CD4-positive, alpha-beta memory T cell (primary cell): Measurements from ENCODE around the gene TMEM231. TPM values are rescaled to one million over a fixed set of nuclear protein-coding genes. Genes with fewer than 3 reads are reported as not detected.
"Not testable (repeated sequence)": the region's sequence is repeated elsewhere in the genome, so short reads cannot be mapped to it uniquely, and the experiment has no call there.

ENCODE experiments used
- CTCF ChIA-PET: fragments of 350-600 bp; sonication (Branson Sonifier 250); formaldehyde crosslinking; loops from one replicate; lab custom pipeline; 2021; ENCODE audit warnings: inconsistent platforms; ENCODE audit not compliant: partially characterized antibody; lab: Charles Lee
- POLR2A ChIA-PET: fragments of 350-600 bp; sonication (Branson Sonifier 250); formaldehyde crosslinking; loops from one replicate; lab custom pipeline; 2021; ENCODE audit not compliant: partially characterized antibody; lab: Charles Lee
- DNase-seq, 5 donors: peaks; one replicate each; pipeline versions ENCODE4 v3.0.0 to v3.0.0-alpha.2; 2020 to 2022; ENCODE audit warnings: mixed read lengths in 1 of 5
- H3K27ac ChIP-seq: one replicate; pipeline ENCODE4 v1.7.0; 2013; ENCODE audit warnings: low read depth, low read length
- H3K27me3 ChIP-seq: 2 replicates; pipeline ENCODE4 v1.7.0; 2013; ENCODE audit warnings: mild to moderate bottlenecking, low read length, moderate library complexity; ENCODE audit not compliant: insufficient read depth
- H3K36me3 ChIP-seq: 2 replicates; pipeline ENCODE4 v1.7.0; 2013; ENCODE audit warnings: mild to moderate bottlenecking, low read length, moderate library complexity; ENCODE audit not compliant: insufficient read depth
- H3K4me1 ChIP-seq: 2 replicates; pipeline ENCODE4 v1.7.0; 2013; ENCODE audit warnings: mild to moderate bottlenecking, low read length, moderate library complexity; ENCODE audit not compliant: insufficient read depth
- H3K4me3 ChIP-seq, 2 donors: one replicate each; pipeline ENCODE4 v1.7.0; 2013; ENCODE audit warnings: low read length in 2 of 2, mild to moderate bottlenecking in 1 of 2
- H3K9me3 ChIP-seq, 2 donors: one replicate each; pipeline ENCODE4 v1.7.0; 2013; ENCODE audit warnings: low read length in 2 of 2, control low read depth in 1 of 2; ENCODE audit not compliant: control insufficient read depth in 1 of 2
- H3K27ac Mint-ChIP-seq, 7 donors: one replicate each; pipeline ENCODE4 v1.8.0; 2020 to 2021; ENCODE audit warnings: mixed read lengths in 7 of 7, mild to moderate bottlenecking in 6 of 7, inconsistent platforms in 3 of 7, moderate library complexity in 3 of 7
- H3K27me3 Mint-ChIP-seq, 2 donors: one replicate each; pipeline ENCODE4 v1.8.0; 2020 to 2021; ENCODE audit warnings: mixed read lengths in 2 of 2
- H3K36me3 Mint-ChIP-seq, 2 donors: one replicate each; pipeline ENCODE4 v1.8.0; 2020 to 2021; ENCODE audit warnings: mixed read lengths in 2 of 2, inconsistent platforms in 1 of 2, mild to moderate bottlenecking in 1 of 2
- H3K4me1 Mint-ChIP-seq, 4 donors: one replicate each; pipeline ENCODE4 v1.8.0; 2020 to 2021; ENCODE audit warnings: mixed read lengths in 4 of 4, mild to moderate bottlenecking in 1 of 4
- H3K4me3 Mint-ChIP-seq, 8 donors: one replicate each; pipeline ENCODE4 v1.8.0; 2020 to 2021; ENCODE audit warnings: mixed read lengths in 8 of 8, mild to moderate bottlenecking in 7 of 8, moderate library complexity in 6 of 8, inconsistent platforms in 3 of 8
- H3K9me3 Mint-ChIP-seq, 8 donors: one replicate each; pipeline ENCODE4 v1.8.0; 2020 to 2021; ENCODE audit warnings: mixed read lengths in 8 of 8, mild to moderate bottlenecking in 5 of 8, inconsistent platforms in 3 of 8, moderate library complexity in 1 of 8
- intact Hi-C: fragments of 100-400 bp; cut with micrococcal nuclease; formaldehyde crosslinking; loops from one replicate; pipeline ENCODE4 v1.15.1; 2023
- polyA plus RNA-seq, 2 donors: library from polyadenylated mRNA; unstranded; fragments of 300-500 nt; fragmentation: Illumina TruSeq; gene quantifications; one replicate each; pipeline ENCODE4 v1.2.3, GENCODE V29; 2021
- total RNA-seq, 2 experiments: library from RNA; stranded (reverse); gene quantifications; one replicate each; pipeline ENCODE4 v1.2.3, GENCODE V29; 2021

The TMEM231 gene
- total RNA-seq (1 to 10 TPM; 2.4 to 2.6 TPM), polyA plus RNA-seq (1 to 10 TPM; 3.0 to 5.4 TPM)

- no peaks in the 10 kb centered on the region for H3K27me3 ChIP-seq
- ChIA-PET POLR2A (interaction anchor here (0.9 to 4.0 kb wide), 14 partner anchors 10 to 122 kb away, joined by 3 to 38 read pairs (median 4); partner anchors contain the start of genes ADAT1, CFDP1, GABARAPL2 and KARS1), CTCF (interaction anchor here (1.0 to 2.6 kb wide), 8 partner anchors 9 to 323 kb away, joined by 3 to 14 read pairs (median 5); partner anchors contain the start of gene GABARAPL2)
- peak within 1 kb of the TSS; percentile 68 for H3K27ac ChIP-seq
- DNase-seq, result peak; percentile 94 to 98 (median 96)
- H3K4me1 ChIP-seq, result peaks cover 15% of the 10 kb centered on the region
- Mint-ChIP-seq H3K4me1 (peaks cover 3 to 16% (median 10%) of the 10 kb centered on the region in 4 donors), H3K4me3 (peak within 1 kb of the TSS; percentile 87 to 95 (median 90)), H3K27ac (peak within 1 kb of the TSS; percentile 89 to 98 (median 95)), H3K27me3 (peaks cover 0 to 1% of the 10 kb centered on the region in 2 donors), H3K9me3 (no peaks in the 10 kb centered on the region), H3K36me3 (no peaks in the 10 kb centered on the region)
- intact Hi-C loops, result loop anchor here (1.0 to 2.0 kb wide), 8 partner anchors 10 to 1635 kb away; partner anchors contain the start of genes ADAT1, CFDP1, GABARAPL2 and MON1B
- H3K4me3 ChIP-seq, result peak within 1 kb of the TSS; percentile 75 to 76
- no peaks in the 10 kb centered on the region for H3K36me3 ChIP-seq
- H3K9me3 ChIP-seq, result no peaks in the 10 kb centered on the region
Measured at GRCh38 chr16:75555707-75556430, at the start of gene TMEM231. Gene TMEM231 (minus strand): TSS chr16:75556252. CDS start chr16:75556209, 43 bp downstream.

- intact Hi-C loops, result no loop called here
- H3K9me3 Mint-ChIP-seq, result peaks cover 0 to 12% (median 6%) of the 10 kb centered on the region in 8 donors
- H3K36me3 Mint-ChIP-seq, result peaks cover 76 to 78% of the 10 kb centered on the region in 2 donors
- ChIA-PET POLR2A (interaction anchor here (0.6 kb wide), 1 partner anchor 44 kb away, joined by 3 read pairs; the partner anchor contains the start of genes KARS1 and TERF2IP), CTCF (interaction anchor here (1.3 kb wide), 1 partner anchor 13 kb away, joined by 3 read pairs; no protein-coding TSS in a partner anchor)
- H3K4me1 Mint-ChIP-seq, result peaks cover 0 to 3% (median under 1%) of the 10 kb centered on the region in 4 donors
- H3K27me3 ChIP-seq, result no peaks in the 10 kb centered on the region
- DNase-seq, result no peak
- no peak overlapping the region for H3K27ac ChIP-seq
- H3K9me3 ChIP-seq, result no peaks in the 10 kb centered on the region
- no peak overlapping the region for H3K4me3 Mint-ChIP-seq
- H3K36me3 ChIP-seq, result peaks cover 47% of the 10 kb centered on the region
- H3K27ac Mint-ChIP-seq, result no peak overlapping the region
- no peaks in the 10 kb centered on the region for H3K4me1 ChIP-seq
- no peaks in the 10 kb centered on the region for H3K27me3 Mint-ChIP-seq
- H3K4me3 ChIP-seq, result no peak overlapping the region
Measured at GRCh38 chr16:75603241-75603640, 47.2 kb upstream of the TMEM231 start.

GRCh38 chr16:75599452-75600277 is 43.6 kb upstream of the TMEM231 start:
- peaks cover 2% of the 10 kb centered on the region for H3K4me1 ChIP-seq
- no peak overlapping the region for H3K4me3 Mint-ChIP-seq
- peaks cover 64 to 68% of the 10 kb centered on the region in 2 donors for H3K36me3 Mint-ChIP-seq
- no peak overlapping the region for H3K27ac ChIP-seq
- CTCF ChIA-PET, result interaction anchor here (0.8 to 1.0 kb wide), 2 partner anchors 14 to 18 kb away, joined by 3 read pairs; no protein-coding TSS in a partner anchor
- peaks cover 0 to 5% (median 3%) of the 10 kb centered on the region in 4 donors for H3K4me1 Mint-ChIP-seq
- H3K27ac Mint-ChIP-seq, result peak overlapping the region in 2 of 7 donors; percentile 42 to 57
- H3K9me3 Mint-ChIP-seq, result peaks cover 0 to 13% (median 6%) of the 10 kb centered on the region in 8 donors
- DNase-seq, result no peak
- peaks cover 39% of the 10 kb centered on the region for H3K36me3 ChIP-seq
- no peaks in the 10 kb centered on the region for H3K27me3 ChIP-seq
- no peak overlapping the region for H3K4me3 ChIP-seq
- no peaks in the 10 kb centered on the region for H3K27me3 Mint-ChIP-seq
- H3K9me3 ChIP-seq, result no peaks in the 10 kb centered on the region
- intact Hi-C loops, result no loop called here
- POLR2A ChIA-PET, result no interaction called here

GRCh38 chr16:75593825-75594820 is 38.1 kb upstream of the TMEM231 start:
- Histone ChIP-seq H3K4me1 (peaks cover 3% of the 10 kb centered on the region), H3K9me3 (no peaks in the 10 kb centered on the region), H3K27me3 (no peaks in the 10 kb centered on the region), H3K27ac (no peak overlapping the region), H3K4me3 (no peak overlapping the region), H3K36me3 (peaks cover 5% of the 10 kb centered on the region)
- H3K4me3 Mint-ChIP-seq, result no peak overlapping the region
- peaks cover 0 to 1% (median 0%) of the 10 kb centered on the region in 8 donors for H3K9me3 Mint-ChIP-seq
- peak overlapping the region in 3 of 7 donors; percentile 43 to 57 (median 47) for H3K27ac Mint-ChIP-seq
- H3K4me1 Mint-ChIP-seq, result peaks cover 0 to 7% (median 5%) of the 10 kb centered on the region in 4 donors
- intact Hi-C loops, result no loop called here
- ChIA-PET CTCF (no interaction called here), POLR2A (interaction anchor here (1.0 to 1.9 kb wide), 2 partner anchors 20 to 55 kb away, joined by 3 to 5 read pairs; no protein-coding TSS in a partner anchor)
- H3K27me3 Mint-ChIP-seq, result no peaks in the 10 kb centered on the region
- DNase-seq, result no peak
- peaks cover 30 to 31% of the 10 kb centered on the region in 2 donors for H3K36me3 Mint-ChIP-seq

- Histone ChIP-seq H3K4me1 (peaks cover 3% of the 10 kb centered on the region), H3K4me3 (no peak overlapping the region), H3K9me3 (no peaks in the 10 kb centered on the region), H3K27ac (no peak overlapping the region), H3K36me3 (peaks cover 9% of the 10 kb centered on the region), H3K27me3 (no peaks in the 10 kb centered on the region)
- no peak overlapping the region for H3K27ac Mint-ChIP-seq
- peaks cover 0 to 7% (median 5%) of the 10 kb centered on the region in 4 donors for H3K4me1 Mint-ChIP-seq
- intact Hi-C loops, result no loop called here
- peaks cover 0 to 1% (median 0%) of the 10 kb centered on the region in 8 donors for H3K9me3 Mint-ChIP-seq
- H3K27me3 Mint-ChIP-seq, result no peaks in the 10 kb centered on the region
- no peak overlapping the region for H3K4me3 Mint-ChIP-seq
- POLR2A ChIA-PET, result interaction anchor here (1.0 kb wide), 1 partner anchor 19 kb away, joined by 3 read pairs; no protein-coding TSS in a partner anchor
- peaks cover 35 to 36% of the 10 kb centered on the region in 2 donors for H3K36me3 Mint-ChIP-seq
- DNase-seq, result no peak
- CTCF ChIA-PET, result no interaction called here
Measured at GRCh38 chr16:75593308-75593707, 37.3 kb upstream of the TMEM231 start.

- H3K4me3 ChIP-seq, POLR2A ChIA-PET: not testable (repeated sequence)
Measured at GRCh38 chr16:75591927-75592326, 35.9 kb upstream of the TMEM231 start.

More at GRCh38 chr16:75591927-75592326, 35.9 kb upstream of the TMEM231 start:
- H3K36me3 Mint-ChIP-seq, result peaks cover 22 to 23% of the 10 kb centered on the region in 2 donors
- H3K9me3 ChIP-seq, intact Hi-C loops, H3K27me3 ChIP-seq, H3K4me1 Mint-ChIP-seq, H3K9me3 Mint-ChIP-seq, DNase-seq, H3K4me3 Mint-ChIP-seq, H3K27ac ChIP-seq, H3K4me1 ChIP-seq, H3K27ac Mint-ChIP-seq, H3K36me3 ChIP-seq, H3K27me3 Mint-ChIP-seq: not testable (repeated sequence)
- CTCF ChIA-PET, result interaction anchor here (0.5 kb wide), 1 partner anchor 126 kb away, joined by 3 read pairs; no protein-coding TSS in a partner anchor
